Liver (tissue), 2 donors: ENCODE measurements around the gene PRR9.

Experiments
- CTCF ChIP-seq: fragments of 150-350 bp; IDR thresholded peaks from 2 replicates; pipeline ENCODE4 v1.5.1; 2017; ENCODE audit warnings: improper control_type of control experiment, low read depth, low read length; ENCODE audit not compliant: missing input control
- YY1 ChIP-seq: IDR thresholded peaks from 2 replicates; pipeline ENCODE4 v1.6.1; 2016; ENCODE audit warnings: antibody characterized with exemption, mild to moderate bottlenecking
- donor health status: healthy.

- TF ChIP-seq CTCF (no peak), YY1 (no peak)
Observed at GRCh38 chr1:153168686-153169085, 48.7 kb upstream of the PRR9 start.
